ENCODE data around the gene TOR2A.

The TOR2A gene

GRCh38 chr9:127721391-127721821 lies 13.7 kb downstream of the TOR2A start:
- DNase-seq (ENCODE audit: low read depth in 2 of 3, low spot score in 2 of 3): no peak

- no peak for DNase-seq (ENCODE audit: low read depth in 2 of 3, low spot score in 2 of 3)
Measured at GRCh38 chr9:127720865-127721227, 14.2 kb downstream of the TOR2A start.

DNA sequence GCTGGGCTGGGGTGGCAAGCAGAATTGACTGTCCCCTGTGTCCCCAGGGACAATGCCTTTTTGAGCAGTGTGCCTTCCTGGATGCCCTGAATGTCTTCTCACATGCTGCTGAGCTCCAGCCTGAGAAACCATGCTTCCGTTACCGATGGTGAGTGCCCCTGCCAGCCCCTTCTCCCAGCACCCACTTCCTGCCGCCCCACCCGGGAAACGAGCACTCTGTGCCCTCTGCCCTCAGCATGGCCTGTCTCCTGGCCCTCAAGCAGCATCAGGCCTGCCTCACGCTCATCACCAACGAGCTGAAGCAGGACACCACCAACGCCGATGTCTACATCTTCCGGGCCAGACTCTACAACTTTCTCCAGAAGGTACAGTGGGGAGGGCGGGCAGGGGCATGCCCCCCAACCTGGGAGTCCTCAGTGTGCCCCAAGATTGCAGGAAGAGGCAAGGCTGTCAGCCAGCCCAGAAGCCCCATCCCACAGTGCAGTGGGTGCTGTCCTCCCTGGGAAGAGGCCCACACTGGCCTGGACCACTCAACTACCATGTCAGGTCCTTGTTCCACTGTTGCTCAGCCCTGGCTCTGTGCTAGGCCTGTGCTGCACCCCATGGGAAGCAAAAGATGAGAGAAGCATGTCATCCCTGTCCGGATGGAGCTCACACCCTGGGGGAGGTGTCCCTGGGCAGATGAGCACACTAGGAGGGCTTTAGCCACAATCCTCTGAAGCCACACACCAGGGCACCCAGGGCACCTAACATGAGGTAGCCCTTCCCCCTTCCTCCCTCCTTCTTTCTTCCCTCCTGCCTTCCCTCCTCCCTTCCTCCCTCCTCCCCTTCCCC lies 14.8 kb downstream of the TOR2A start:
- no peak for DNase-seq (ENCODE audit: low read depth in 2 of 3, low spot score in 2 of 3)

DNA sequence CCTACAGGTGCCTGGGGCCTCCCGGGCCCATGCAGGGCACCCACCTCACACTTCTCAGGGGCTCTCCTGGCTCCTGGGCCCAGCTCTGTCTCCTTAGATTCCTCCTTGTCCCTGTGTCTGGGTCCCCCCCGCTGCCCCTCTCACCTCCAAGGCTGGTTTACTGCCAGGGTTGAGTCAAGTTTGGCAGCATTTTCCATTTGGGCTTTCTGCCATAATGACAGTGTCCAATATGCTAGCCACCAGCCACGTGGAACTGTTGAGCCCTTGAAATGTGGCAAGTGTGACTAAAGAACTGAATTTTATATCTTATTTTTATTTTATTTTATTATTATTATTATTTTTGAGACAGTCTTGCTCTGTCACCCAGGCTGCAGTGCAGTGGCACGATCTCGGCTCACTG lies 17.3 kb downstream of the TOR2A start:
- no peak for DNase-seq (ENCODE audit: low read depth in 2 of 3, low spot score in 2 of 3)

GRCh38 chr9:127716412-127716811 lies 18.7 kb downstream of the TOR2A start:
- no peak for DNase-seq (ENCODE audit: low read depth in 2 of 3, low spot score in 2 of 3)

DNA sequence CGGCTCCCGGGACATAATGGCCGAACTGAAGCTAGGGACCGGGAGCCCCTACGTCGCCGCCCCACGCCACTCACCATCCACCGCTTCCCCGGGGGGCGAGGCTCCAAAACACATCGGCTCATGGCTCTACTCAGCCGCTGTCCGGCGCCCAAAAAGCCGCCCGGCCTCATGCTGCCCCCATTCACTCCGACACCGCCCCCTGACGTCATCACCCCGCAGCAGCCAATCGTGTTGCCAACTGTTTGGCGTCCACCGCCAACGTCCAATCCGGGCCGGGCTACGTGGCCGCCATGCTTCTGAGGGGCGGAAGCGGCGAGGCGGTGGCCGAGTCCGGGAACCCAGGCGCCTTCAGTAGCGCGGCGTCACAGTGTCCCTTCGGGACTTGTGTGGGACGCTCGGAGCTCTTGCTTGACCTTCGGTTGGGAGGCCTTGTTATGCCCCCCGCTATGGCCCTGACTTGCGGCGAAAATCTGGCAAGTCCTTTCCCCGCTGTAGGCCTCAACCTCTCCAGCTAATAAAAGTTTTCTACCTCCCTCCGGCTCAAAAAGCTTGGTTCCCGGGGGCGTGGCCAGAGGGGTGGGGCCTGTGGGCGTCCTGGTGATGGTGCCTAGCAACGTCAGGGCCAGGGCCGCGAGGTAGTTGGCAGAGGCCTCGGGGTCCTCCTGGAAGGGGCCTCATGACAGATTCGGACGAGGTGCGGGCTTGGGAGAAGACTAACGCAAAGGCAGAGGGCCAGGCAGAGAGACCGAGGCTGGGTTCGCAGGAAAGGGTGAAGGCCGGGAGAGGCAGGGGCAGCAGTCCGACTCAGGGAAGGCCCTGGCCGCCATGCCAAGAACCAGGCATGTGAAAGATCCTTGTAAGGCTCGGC lies 19.4 kb downstream of the TOR2A start, which contains the start of the genes PTRH1 and TTC16:
PTRH1 (minus strand) TSS at position 194 of the 868 bp plus-strand sequence; CDS start at position 170, 24 bp downstream.
TTC16 (plus strand) TSS at position 610 of the 868 bp plus-strand sequence; CDS start at position 677, 67 bp downstream.
- DNase-seq (ENCODE audit: low read depth in 2 of 3, low spot score in 2 of 3): peak; percentile 92 to 99 (median 98)

DNA sequence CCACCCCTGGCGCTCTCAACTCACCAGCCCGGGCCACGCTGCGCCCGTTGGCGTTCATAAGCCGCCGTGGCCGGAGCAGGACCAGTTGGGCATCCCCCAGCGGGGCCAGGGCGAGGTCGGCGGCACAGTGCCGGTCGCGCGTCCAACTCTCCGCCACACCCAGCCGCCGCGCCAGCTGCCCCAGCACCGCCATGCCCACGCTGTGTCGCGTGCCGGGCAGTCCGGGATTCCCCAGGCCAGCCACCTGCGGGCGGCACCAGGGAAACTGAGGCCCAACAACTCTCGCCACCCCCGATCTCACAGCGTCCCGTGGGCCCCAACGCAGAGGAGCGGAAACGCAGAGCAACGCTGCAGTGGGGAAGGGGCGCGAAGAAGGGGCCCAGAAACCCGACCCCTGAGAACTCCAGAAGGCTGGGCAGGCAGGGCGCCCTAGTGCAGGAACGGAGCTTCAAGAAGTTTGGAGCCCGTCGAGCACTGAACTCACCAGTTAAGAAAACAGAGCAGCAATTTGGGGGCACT lies 20.1 kb downstream of the TOR2A start:
- no peak for DNase-seq (ENCODE audit: low read depth in 2 of 3, low spot score in 2 of 3)

DNA sequence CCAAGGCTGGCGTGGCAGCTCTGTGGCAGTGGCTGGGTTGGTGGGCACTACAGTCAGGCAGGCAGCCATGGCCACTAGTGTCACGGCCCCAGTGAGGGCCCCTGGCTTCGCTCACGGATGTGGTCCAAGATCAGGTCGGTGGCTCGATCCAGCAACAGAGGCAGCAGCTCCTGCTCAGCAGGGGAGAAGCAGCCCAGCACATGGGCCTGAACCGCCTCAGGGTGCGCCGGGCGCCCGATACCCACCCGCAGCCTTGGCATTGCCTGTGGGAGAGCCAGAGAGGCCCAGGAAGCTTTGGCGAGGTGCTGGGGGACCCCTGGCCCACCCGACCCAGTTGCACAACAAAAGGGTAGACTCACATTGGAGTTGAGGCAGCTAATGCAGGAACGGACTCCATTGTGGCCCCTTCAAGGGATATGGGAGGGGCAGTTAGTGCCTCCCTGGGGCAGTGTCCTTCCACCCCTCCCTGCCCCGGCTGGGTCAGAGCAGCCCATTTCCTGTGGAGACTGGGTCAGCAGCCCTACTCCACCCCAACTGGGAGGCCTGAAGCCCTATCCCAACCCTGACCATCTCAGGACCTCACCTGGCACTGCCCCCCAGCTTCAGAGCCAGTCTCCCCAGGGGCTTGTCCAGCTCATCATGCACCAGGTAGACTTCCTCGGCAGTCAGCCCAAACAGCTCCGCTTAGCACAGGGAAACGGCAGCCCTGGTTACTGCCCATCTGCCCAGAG lies 20.9 kb downstream of the TOR2A start:
- no peak for DNase-seq (ENCODE audit: low read depth in 2 of 3, low spot score in 2 of 3)

GRCh38 chr9:127712867-127713266 lies 22.2 kb downstream of the TOR2A start:
- no peak for DNase-seq (ENCODE audit: low read depth in 2 of 3, low spot score in 2 of 3)

DNA sequence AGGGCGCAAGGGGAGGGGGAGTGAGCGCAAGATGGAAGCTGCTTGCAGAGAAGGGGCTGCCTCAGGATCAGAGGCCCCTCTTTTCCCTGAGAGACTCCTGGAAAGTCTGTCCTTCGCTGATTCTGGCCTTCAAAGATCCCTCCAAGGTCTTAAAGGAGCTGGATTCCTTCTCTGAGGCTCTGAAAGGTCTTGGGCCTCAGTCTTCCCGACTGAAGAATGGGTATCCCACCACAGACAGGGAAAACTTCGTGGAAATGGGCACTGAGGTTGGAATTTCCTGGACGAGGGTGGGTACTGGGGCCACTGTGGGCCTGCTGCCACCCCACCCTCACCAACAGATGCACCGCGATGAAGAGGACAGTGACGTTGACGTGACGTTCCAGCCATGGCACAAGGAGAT lies 22.7 kb downstream of the TOR2A start:
- no peak for DNase-seq (ENCODE audit: low read depth in 2 of 3, low spot score in 2 of 3)

DNA sequence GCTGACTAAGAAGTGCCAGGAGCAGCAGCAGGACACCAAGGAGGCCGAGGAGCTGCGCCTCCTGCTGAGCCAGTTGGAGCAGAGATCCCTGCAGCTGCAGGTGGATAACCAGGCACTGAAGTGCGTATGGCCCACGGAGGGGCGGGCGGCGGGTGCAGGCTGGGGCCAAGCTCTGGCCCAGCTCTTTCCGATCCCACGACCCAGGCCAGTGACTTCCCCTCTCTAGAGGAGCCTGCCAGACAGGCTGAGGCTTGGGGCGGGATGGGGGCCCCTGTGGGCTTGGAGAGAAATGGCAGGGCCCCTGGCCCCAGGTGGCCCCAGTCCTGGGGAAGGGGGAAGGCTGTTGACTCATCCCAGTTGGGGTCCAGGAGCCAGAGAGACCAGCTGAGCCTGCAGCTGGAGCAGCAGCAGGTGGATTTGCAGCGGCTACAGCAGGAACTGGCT lies 23.2 kb downstream of the TOR2A start:
- DNase-seq (ENCODE audit: low read depth in 2 of 3, low spot score in 2 of 3): no peak

DNA sequence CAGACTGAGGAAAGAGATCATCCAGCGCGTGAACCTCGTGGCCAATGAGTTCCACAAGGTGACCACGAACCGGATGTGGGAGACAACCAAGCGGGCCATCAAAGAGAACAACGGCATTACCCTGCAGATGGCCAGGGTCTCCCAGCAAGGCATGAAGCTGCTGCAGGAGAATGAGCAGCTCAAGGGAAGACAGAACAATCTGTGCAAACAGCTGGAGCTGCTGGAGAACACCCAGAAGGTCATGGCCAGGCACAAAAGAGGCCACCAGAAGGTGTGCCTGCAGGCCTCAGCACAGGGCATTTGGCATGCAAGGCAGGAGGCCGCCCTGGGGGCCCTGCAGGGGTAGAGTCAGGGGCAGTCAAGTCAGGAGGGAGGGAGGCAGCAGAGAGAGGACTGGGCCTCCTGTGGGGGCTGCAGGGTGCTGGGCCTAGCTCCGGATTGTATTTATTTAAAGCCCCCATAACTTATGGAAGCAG lies 23.8 kb downstream of the TOR2A start:
- no peak for DNase-seq (ENCODE audit: low read depth in 2 of 3, low spot score in 2 of 3)

GRCh38 chr9:127710204-127710783 lies 24.8 kb downstream of the TOR2A start:
- no peak for DNase-seq (ENCODE audit: low read depth in 2 of 3, low spot score in 2 of 3)

- DNase-seq (ENCODE audit: low read depth in 2 of 3, low spot score in 2 of 3): no peak
Measured at GRCh38 chr9:127708952-127709587, 26.0 kb downstream of the TOR2A start.

DNA sequence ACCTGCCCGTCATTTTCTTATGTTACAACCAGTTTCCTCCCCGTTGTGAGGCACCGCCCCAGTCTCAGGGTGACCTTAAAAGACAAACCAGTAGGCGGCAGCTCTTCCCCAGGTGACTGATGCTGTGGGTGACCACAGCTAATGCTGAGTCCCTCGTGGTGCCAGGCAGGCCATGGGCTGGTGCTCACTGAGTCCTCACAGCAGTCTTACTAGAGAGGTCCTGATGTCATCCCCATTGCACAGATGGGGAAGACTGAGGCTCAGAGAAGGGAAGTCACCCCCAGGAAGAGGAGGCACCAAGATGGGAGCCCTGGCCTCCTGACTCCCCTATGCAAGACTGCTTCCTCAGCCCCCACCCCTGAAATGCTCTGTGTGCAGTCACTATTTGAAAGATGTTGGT lies 27.3 kb downstream of the TOR2A start:
- DNase-seq (ENCODE audit: low read depth in 2 of 3, low spot score in 2 of 3): no peak

DNA sequence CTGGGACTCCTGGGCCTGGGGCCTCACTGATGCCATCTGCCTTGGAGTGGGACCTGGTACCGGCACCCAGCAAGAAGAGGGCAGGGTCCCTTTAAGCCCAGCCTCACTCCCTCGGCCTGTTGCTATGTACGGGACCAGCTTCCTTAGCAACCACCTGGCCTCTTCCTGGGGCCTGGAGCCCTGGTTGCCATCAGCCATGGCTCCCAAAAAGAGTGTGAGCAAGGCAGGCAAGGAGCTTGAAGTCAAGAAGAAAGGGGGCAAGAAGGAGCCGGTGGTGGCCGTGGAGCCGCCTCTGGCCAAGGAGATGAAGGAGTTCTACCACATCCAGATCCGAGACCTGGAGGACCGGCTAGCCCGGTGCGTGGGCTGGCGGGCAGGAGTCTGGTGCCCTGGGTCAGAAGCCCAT lies 28.3 kb downstream of the TOR2A start, which contains the start of gene CFAP157:
CFAP157 (plus strand) TSS at position 153 of the 406 bp plus-strand sequence; CDS start at position 197, 44 bp downstream.
- no peak for DNase-seq (ENCODE audit: low read depth in 2 of 3, low spot score in 2 of 3)

DNA sequence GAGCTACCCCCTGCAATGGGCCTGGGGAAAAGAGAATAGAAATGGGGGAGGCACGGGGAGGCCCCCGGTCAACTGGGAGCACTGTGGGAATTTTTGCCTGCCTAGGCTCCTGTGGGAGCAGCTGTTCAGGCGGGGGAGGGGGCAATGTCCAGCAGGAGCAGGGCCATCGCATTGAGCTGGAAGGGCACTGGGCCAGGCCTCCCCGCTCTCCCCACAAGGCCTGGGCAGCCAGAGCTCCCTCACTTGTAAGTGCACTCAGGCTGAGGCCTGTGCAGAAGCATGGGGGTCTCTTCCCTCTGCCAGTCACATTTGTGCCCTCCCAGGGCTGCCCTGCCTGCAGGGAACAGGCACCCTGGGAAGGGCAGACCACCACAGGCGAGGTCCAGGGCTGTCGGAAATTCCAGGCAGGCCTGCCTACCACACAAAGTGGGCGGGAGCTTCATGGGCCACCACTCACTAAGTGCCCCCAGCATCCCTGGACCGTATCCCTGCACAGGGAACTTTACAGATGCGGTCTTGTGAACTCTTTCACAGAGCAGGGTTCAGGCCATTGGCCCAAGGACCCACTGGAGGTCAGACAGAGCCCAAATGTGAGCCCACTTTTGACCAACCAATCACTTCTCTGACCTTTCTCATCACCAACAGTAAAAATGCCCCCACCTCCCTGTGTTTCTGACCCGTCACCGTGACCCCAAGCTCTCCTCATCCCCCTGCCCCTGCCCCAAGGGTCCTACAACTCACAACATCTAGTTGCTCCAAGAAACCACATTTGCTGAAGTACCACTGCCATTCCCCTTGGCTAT lies 29.3 kb downstream of the TOR2A start:
- DNase-seq (ENCODE audit: low read depth in 2 of 3, low spot score in 2 of 3): no peak

- no peak for DNase-seq (ENCODE audit: low read depth in 2 of 3, low spot score in 2 of 3)
Measured at GRCh38 chr9:127703289-127703946, 31.7 kb downstream of the TOR2A start.
